ENCODE measurements around the gene M6PR. TPM values are rescaled to one million over a fixed set of nuclear protein-coding genes. Genes with fewer than 3 reads are reported as not detected.
"Not testable (repeated sequence)": the region's sequence is repeated elsewhere in the genome, so short reads cannot be mapped to it uniquely, and the experiment has no call there.

The M6PR gene
- total and polyA plus RNA-seq, 4 donors, result 101 to 129 (median 115) TPM

- not testable (repeated sequence) for DNase-seq (ENCODE audit: low read depth in 4 of 6, low spot score in 6 of 6); H3K27me3 ChIP-seq (ENCODE audit: control insufficient read depth, insufficient read depth, low read length); H3K9me3 ChIP-seq (ENCODE audit: control insufficient read depth, insufficient read depth, low read length); H3K27ac ChIP-seq (ENCODE audit: low read depth, low read length); H3K4me3 ChIP-seq (ENCODE audit: low read depth, low read length); H3K4me1 ChIP-seq (ENCODE audit: control insufficient read depth, insufficient read depth, low read length)
- H3K36me3 ChIP-seq (ENCODE audit: control insufficient read depth, insufficient read depth, low read length), result peaks cover 35% of the 10 kb centered on the region
- no CpG with 5 or more reads among the region's 5 CpGs for WGBS (ENCODE audit: insufficient coverage)
Observed at GRCh38 chr12:8937842-8938442, 11.5 kb downstream of the M6PR start.

- Histone ChIP-seq H3K27ac (ENCODE audit: low read depth, low read length) (no peak overlapping the region), H3K36me3 (ENCODE audit: control insufficient read depth, insufficient read depth, low read length) (peaks cover 28% of the 10 kb centered on the region), H3K4me3 (ENCODE audit: low read depth, low read length) (no peak overlapping the region), H3K27me3 (ENCODE audit: control insufficient read depth, insufficient read depth, low read length) (no peaks in the 10 kb centered on the region), H3K4me1 (ENCODE audit: control insufficient read depth, insufficient read depth, low read length) (no peaks in the 10 kb centered on the region), H3K9me3 (ENCODE audit: control insufficient read depth, insufficient read depth, low read length) (no peaks in the 10 kb centered on the region)
- no peak for DNase-seq (ENCODE audit: low read depth in 4 of 6, low spot score in 6 of 6)
- 92% methylated on average over 2 of the region's 7 CpGs for WGBS (ENCODE audit: insufficient coverage)
Observed at GRCh38 chr12:8936735-8937134, 12.7 kb downstream of the M6PR start.

DNA sequence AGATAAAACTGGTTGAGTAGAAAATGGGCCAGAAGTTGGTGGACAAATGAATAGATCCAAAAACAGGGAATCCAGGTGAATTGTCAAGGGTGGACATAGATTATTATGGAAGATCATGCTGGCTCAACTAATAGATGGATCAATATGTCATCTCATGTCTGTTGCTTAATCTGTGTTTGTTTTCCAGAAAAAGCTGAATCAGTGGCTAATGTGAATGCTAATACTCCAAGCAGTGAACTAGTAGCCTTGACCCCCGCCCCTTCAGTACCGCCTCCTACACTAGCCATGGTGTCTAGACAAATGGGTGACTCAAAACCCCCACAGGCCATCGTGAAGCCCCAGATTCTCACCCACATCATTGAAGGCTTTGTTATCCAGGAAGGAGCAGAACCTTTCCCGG, 15.4 kb downstream of the M6PR start:
- not testable (repeated sequence) for H3K9me3 ChIP-seq (ENCODE audit: control insufficient read depth, insufficient read depth, low read length); DNase-seq (ENCODE audit: low read depth in 4 of 6, low spot score in 6 of 6); H3K4me1 ChIP-seq (ENCODE audit: control insufficient read depth, insufficient read depth, low read length); H3K27ac ChIP-seq (ENCODE audit: low read depth, low read length); H3K27me3 ChIP-seq (ENCODE audit: control insufficient read depth, insufficient read depth, low read length); H3K4me3 ChIP-seq (ENCODE audit: low read depth, low read length)
- H3K36me3 ChIP-seq (ENCODE audit: control insufficient read depth, insufficient read depth, low read length), result peaks cover 44% of the 10 kb centered on the region
- no CpG with 5 or more reads among the region's 4 CpGs for WGBS (ENCODE audit: insufficient coverage)

- WGBS (ENCODE audit: insufficient coverage), result no CpG with 5 or more reads among the region's 3 CpGs
- not testable (repeated sequence) for H3K27ac ChIP-seq (ENCODE audit: low read depth, low read length); DNase-seq (ENCODE audit: low read depth in 4 of 6, low spot score in 6 of 6); H3K4me1 ChIP-seq (ENCODE audit: control insufficient read depth, insufficient read depth, low read length); H3K27me3 ChIP-seq (ENCODE audit: control insufficient read depth, insufficient read depth, low read length); H3K9me3 ChIP-seq (ENCODE audit: control insufficient read depth, insufficient read depth, low read length); H3K4me3 ChIP-seq (ENCODE audit: low read depth, low read length)
- H3K36me3 ChIP-seq (ENCODE audit: control insufficient read depth, insufficient read depth, low read length), result peaks cover 37% of the 10 kb centered on the region
Observed at GRCh38 chr12:8932464-8932863, 17.0 kb downstream of the M6PR start.

DNA sequence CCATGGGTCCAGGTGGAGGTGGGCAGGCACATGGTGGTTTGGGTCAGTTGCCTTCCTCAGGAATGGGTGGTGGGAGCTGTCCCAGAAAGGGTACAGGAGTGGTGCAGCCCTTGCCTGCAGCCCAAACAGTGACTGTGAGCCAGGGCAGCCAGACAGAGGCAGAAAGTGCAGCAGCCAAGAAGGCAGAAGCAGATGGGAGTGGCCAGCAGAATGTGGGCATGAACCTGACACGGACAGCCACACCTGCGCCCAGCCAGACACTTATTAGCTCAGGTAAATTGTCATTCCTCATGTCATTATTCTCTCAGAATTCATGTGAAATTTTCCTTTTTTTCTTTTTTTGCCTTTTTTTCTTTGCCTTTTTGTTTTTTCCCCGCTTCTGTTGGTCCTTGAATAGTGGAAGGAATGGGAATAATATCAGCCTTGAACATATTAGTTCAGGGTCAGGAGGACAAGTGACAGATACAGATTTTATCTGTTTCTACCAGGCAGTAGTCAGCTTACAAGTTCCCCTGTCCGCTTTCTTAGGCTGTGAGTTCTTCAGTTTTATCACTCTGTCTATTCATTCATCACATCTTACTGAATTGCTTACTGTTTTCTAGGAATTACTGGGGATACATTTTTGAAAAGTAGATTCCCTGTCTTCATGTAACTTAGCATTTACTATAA, 18.7 kb downstream of the M6PR start:
- peaks cover 33% of the 10 kb centered on the region for H3K36me3 ChIP-seq (ENCODE audit: control insufficient read depth, insufficient read depth, low read length)
- 100% methylated on average over 2 of the region's 4 CpGs for WGBS (ENCODE audit: insufficient coverage)
- H3K4me3 ChIP-seq (ENCODE audit: low read depth, low read length); DNase-seq (ENCODE audit: low read depth in 4 of 6, low spot score in 6 of 6); H3K27me3 ChIP-seq (ENCODE audit: control insufficient read depth, insufficient read depth, low read length); H3K9me3 ChIP-seq (ENCODE audit: control insufficient read depth, insufficient read depth, low read length); H3K4me1 ChIP-seq (ENCODE audit: control insufficient read depth, insufficient read depth, low read length); H3K27ac ChIP-seq (ENCODE audit: low read depth, low read length): not testable (repeated sequence)

GRCh38 chr12:8922544-8922943, 26.9 kb downstream of the M6PR start:
- H3K36me3 ChIP-seq (ENCODE audit: control insufficient read depth, insufficient read depth, low read length), result peaks cover 46% of the 10 kb centered on the region
- no peak overlapping the region for H3K4me3 ChIP-seq (ENCODE audit: low read depth, low read length)
- no peaks in the 10 kb centered on the region for H3K9me3 ChIP-seq (ENCODE audit: control insufficient read depth, insufficient read depth, low read length)
- no peak for DNase-seq (ENCODE audit: low read depth in 4 of 6, low spot score in 6 of 6)
- H3K27ac ChIP-seq (ENCODE audit: low read depth, low read length), result no peak overlapping the region
- no peaks in the 10 kb centered on the region for H3K4me1 ChIP-seq (ENCODE audit: control insufficient read depth, insufficient read depth, low read length)
- H3K27me3 ChIP-seq (ENCODE audit: control insufficient read depth, insufficient read depth, low read length), result no peaks in the 10 kb centered on the region
- whole genome bisulfite sequencing (ENCODE audit: insufficient coverage), result 100% methylated on average over 2 of the region's 5 CpGs

- 86% methylated on average over 1 of the region's 4 CpGs for WGBS (ENCODE audit: insufficient coverage)
- H3K4me3 ChIP-seq (ENCODE audit: low read depth, low read length), result not testable (repeated sequence)
- H3K36me3 ChIP-seq (ENCODE audit: control insufficient read depth, insufficient read depth, low read length), result peaks cover 40% of the 10 kb centered on the region
Observed at GRCh38 chr12:8919643-8920042, 29.8 kb downstream of the M6PR start.

DNA sequence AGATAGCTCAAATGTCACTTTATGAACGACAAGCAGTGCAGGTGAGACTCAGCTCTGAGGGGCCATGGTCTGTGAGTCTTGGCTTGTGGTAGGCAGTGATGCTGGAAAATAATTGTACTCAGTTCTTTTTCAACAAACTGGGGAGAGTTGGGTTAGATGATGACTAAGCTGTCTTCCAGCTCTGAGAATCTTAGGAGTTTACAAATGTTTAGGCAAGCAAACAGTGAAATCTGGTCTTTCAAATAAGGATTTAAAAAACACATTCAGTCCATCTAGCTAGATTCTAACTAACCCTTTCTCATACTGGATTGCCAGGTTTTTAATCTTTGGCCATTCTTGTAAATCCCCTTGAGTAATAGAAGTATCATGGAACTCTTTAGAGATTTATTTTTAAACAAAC, 31.7 kb downstream of the M6PR start:
- Histone ChIP-seq H3K36me3 (ENCODE audit: control insufficient read depth, insufficient read depth, low read length) (peaks cover 36% of the 10 kb centered on the region), H3K4me3 (ENCODE audit: low read depth, low read length) (no peak overlapping the region), H3K27ac (ENCODE audit: low read depth, low read length) (no peak overlapping the region), H3K9me3 (ENCODE audit: control insufficient read depth, insufficient read depth, low read length) (no peaks in the 10 kb centered on the region), H3K4me1 (ENCODE audit: control insufficient read depth, insufficient read depth, low read length) (peaks cover 5% of the 10 kb centered on the region), H3K27me3 (ENCODE audit: control insufficient read depth, insufficient read depth, low read length) (no peaks in the 10 kb centered on the region)
- DNase-seq (ENCODE audit: low read depth in 4 of 6, low spot score in 6 of 6), result no peak
- WGBS (ENCODE audit: insufficient coverage), result 60% methylated on average over 1 of the region's 1 CpG

More at GRCh38 chr12:8919643-8920042, 29.8 kb downstream of the M6PR start:
- H3K27me3 ChIP-seq (ENCODE audit: control insufficient read depth, insufficient read depth, low read length); H3K27ac ChIP-seq (ENCODE audit: low read depth, low read length); H3K4me1 ChIP-seq (ENCODE audit: control insufficient read depth, insufficient read depth, low read length); DNase-seq (ENCODE audit: low read depth in 4 of 6, low spot score in 6 of 6); H3K9me3 ChIP-seq (ENCODE audit: control insufficient read depth, insufficient read depth, low read length): not testable (repeated sequence)

- 79% methylated on average over 3 of the region's 3 CpGs for WGBS (ENCODE audit: insufficient coverage)
- DNase-seq (ENCODE audit: low read depth in 4 of 6, low spot score in 6 of 6), result no peak
- no peak overlapping the region for H3K27ac ChIP-seq (ENCODE audit: low read depth, low read length)
- no peaks in the 10 kb centered on the region for H3K27me3 ChIP-seq (ENCODE audit: control insufficient read depth, insufficient read depth, low read length)
- H3K36me3 ChIP-seq (ENCODE audit: control insufficient read depth, insufficient read depth, low read length), result peaks cover 30% of the 10 kb centered on the region
- no peak overlapping the region for H3K4me3 ChIP-seq (ENCODE audit: low read depth, low read length)
- H3K9me3 ChIP-seq (ENCODE audit: control insufficient read depth, insufficient read depth, low read length), result no peaks in the 10 kb centered on the region
- peaks cover 5% of the 10 kb centered on the region for H3K4me1 ChIP-seq (ENCODE audit: control insufficient read depth, insufficient read depth, low read length)
Observed at GRCh38 chr12:8917031-8917430, 32.4 kb downstream of the M6PR start.

- Histone ChIP-seq H3K9me3 (ENCODE audit: control insufficient read depth, insufficient read depth, low read length) (no peaks in the 10 kb centered on the region), H3K4me3 (ENCODE audit: low read depth, low read length) (no peak overlapping the region)
Observed at GRCh38 chr12:8916154-8916553, 33.3 kb downstream of the M6PR start.

More at GRCh38 chr12:8916154-8916553, 33.3 kb downstream of the M6PR start:
- no peak for DNase-seq (ENCODE audit: low read depth in 4 of 6, low spot score in 6 of 6)
- no peak overlapping the region for H3K27ac ChIP-seq (ENCODE audit: low read depth, low read length)
- no peaks in the 10 kb centered on the region for H3K27me3 ChIP-seq (ENCODE audit: control insufficient read depth, insufficient read depth, low read length)
- H3K4me1 ChIP-seq (ENCODE audit: control insufficient read depth, insufficient read depth, low read length), result peaks cover 5% of the 10 kb centered on the region
- peaks cover 22% of the 10 kb centered on the region for H3K36me3 ChIP-seq (ENCODE audit: control insufficient read depth, insufficient read depth, low read length)

All from spinal cord (tissue), 10 donors.